ENCODE results near the gene MUC4. TPM values are rescaled to one million over a fixed set of nuclear protein-coding genes. Genes with fewer than 3 reads are reported as not detected.

MUC4 gene
- total and polyA plus RNA-seq, 2 experiments from 2014 or later = 1.3 TPM

GRCh38 chr3:195717852-195718476 is 93.8 kb downstream of the MUC4 start:
- Histone ChIP-seq H2AFZ (peak overlapping the region; percentile 61; the same call in 1 of the 2 replicates), H3F3A (replicated peaks; ENCODE audit: low read depth) (no peaks in the 10 kb centered on the region), H3K79me2 (replicated peaks; ENCODE audit: insufficient read depth) (no peaks in the 10 kb centered on the region), H3K4me1 (ENCODE audit: insufficient read depth) (peaks cover 22% of the 10 kb centered on the region), H3K4me3 (no peak overlapping the region), H3K27ac (ENCODE audit: low read depth) (0 out of 2 replicates have a peak overlapping the region, but pooled peaks have one; percentile 16), H3K4me2 (no peak overlapping the region), H3K9me2 (ENCODE audit: insufficient read depth) (no peaks in the 10 kb centered on the region), H3K36me3 (ENCODE audit: insufficient read depth) (no peaks in the 10 kb centered on the region), H4K20me1 (replicated peaks; ENCODE audit: insufficient read depth) (no peaks in the 10 kb centered on the region), H3K27me3 (ENCODE audit: insufficient read depth) (no peaks in the 10 kb centered on the region)
- ATAC-seq (no peak), DNase-seq (ENCODE audit: low spot score) (no peak)
- Mint-ChIP-seq H3K27ac (no peak overlapping the region), H3K36me3 (ENCODE audit: low read depth) (peaks cover 6% of the 10 kb centered on the region; the same call in 1 of the 3 replicates), H3K9me3 (peaks cover 9% of the 10 kb centered on the region), H3K27me3 (ENCODE audit: insufficient read depth, low read depth, poor library complexity) (peaks cover 11% of the 10 kb centered on the region), H3K4me3 (no peak overlapping the region), H3K4me1 (peaks cover 26% of the 10 kb centered on the region)
- TF ChIP-seq REST (IDR thresholded peaks at IDR 0.05; ENCODE audit: unreplicated experiment) (no peak), CTCF (conservative IDR thresholded peaks at IDR 0.05; ENCODE audit: low read depth in 2 of 2) (no peak), POLR2AphosphoS5 (IDR thresholded peaks at IDR 0.05; ENCODE audit: low read depth) (no peak), JUNB (IDR thresholded peaks at IDR 0.05; ENCODE audit: unreplicated experiment) (no peak), ETS1 (IDR thresholded peaks at IDR 0.05) (no peak), EZH2 (IDR thresholded peaks at IDR 0.05; ENCODE audit: low read depth, unreplicated experiment) (no peak), ZNF114 (CRISPR knock-in tag; IDR thresholded peaks at IDR 0.05) (no peak), ZNF462 (CRISPR knock-in tag; IDR thresholded peaks at IDR 0.05) (no peak), NANOG (IDR thresholded peaks at IDR 0.05; ENCODE audit: borderline replicate concordance) (no peak), ZNF331 (CRISPR knock-in tag; IDR thresholded peaks at IDR 0.05; ENCODE audit: low read depth) (no peak), STAT1 (IDR thresholded peaks at IDR 0.05; ENCODE audit: unreplicated experiment) (no peak), CREB1 (CRISPR knock-in tag; IDR thresholded peaks at IDR 0.05; ENCODE audit: low read depth) (no peak), EZH2phosphoT487 (IDR thresholded peaks at IDR 0.05; ENCODE audit: unreplicated experiment) (no peak)
